Body of pancreas (tissue), 4 donors: ENCODE measurements around the gene TBX19.

ENCODE experiments used
- POLR2A ChIP-seq, 3 donors: fragments of 450-650 bp; IDR thresholded peaks; one replicate each; pipeline ENCODE4 v1.6.1; 2016; ENCODE audit warnings: antibody characterized with exemption in 3 of 3, mild to moderate bottlenecking in 2 of 3
- TF ChIP-seq, protein P1 (sequence below), 7 experiments: fragments of 450-650 bp in 4 of 7; fragments of 200-600 bp in 3 of 7; sonication (generic) in 3 of 7; IDR thresholded peaks; one replicate each; pipeline ENCODE4 v1.5.1; 2016 to 2019; ENCODE audit warnings: antibody characterized with exemption in 7 of 7

DNA sequence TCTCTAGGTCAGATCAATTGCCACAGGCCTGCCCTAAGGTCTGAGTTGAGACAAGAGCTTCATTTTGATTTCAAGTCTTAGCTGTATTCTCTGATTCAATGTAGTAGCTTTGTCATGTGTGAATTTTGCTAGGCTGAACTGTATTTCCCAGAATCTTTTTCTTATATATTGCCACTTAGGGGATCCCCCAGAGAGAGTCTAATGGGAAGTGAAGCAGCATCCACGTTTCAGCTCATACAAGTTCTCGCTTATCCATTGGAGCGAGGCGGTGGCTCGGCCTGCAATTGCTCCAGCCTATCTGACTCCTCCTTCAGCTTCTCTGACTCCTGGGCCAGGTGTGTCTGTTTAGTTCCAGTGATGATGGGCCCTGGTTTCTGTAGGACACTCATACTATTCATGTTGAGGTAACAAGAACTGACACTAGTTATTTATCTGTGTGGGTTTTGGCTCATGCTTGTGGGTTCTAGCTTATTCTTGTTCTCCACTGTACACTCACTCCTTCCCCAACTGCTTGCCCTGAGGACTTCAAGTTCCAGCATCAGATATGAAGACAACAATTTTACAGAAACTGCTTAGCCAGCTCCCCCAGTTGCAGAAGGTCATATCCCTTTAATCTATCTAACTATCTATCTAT, 48.2 kb downstream of the TBX19 start:
- TF ChIP-seq, protein P1, sequence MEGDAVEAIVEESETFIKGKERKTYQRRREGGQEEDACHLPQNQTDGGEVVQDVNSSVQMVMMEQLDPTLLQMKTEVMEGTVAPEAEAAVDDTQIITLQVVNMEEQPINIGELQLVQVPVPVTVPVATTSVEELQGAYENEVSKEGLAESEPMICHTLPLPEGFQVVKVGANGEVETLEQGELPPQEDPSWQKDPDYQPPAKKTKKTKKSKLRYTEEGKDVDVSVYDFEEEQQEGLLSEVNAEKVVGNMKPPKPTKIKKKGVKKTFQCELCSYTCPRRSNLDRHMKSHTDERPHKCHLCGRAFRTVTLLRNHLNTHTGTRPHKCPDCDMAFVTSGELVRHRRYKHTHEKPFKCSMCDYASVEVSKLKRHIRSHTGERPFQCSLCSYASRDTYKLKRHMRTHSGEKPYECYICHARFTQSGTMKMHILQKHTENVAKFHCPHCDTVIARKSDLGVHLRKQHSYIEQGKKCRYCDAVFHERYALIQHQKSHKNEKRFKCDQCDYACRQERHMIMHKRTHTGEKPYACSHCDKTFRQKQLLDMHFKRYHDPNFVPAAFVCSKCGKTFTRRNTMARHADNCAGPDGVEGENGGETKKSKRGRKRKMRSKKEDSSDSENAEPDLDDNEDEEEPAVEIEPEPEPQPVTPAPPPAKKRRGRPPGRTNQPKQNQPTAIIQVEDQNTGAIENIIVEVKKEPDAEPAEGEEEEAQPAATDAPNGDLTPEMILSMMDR (IDR thresholded peaks at IDR 0.05), result no peak
- no peak for TF ChIP-seq POLR2A (IDR thresholded peaks at IDR 0.05)
